ENCODE measurements around the gene MAP3K3.

Gene MAP3K3

DNA sequence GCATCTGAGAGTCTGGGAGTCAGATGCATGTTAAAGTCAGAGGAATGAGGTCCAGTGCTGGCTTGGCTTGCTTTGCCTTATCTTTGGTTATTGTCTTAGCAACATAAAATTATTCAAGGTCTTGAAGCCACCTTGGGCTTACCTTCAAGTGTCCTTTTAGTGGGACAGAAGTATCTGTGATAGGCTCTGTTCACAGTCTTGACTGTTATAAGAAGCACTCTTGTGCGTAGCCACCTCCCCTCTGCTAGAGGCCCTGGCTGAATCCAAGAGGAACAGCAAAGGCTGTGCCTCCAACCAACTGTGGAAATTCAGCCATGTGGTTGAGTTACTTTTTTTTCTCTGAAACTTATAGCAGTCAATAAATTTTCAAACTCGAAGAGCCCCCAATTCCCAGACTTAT is 8.6 kb upstream of the MAP3K3 start:
- no peaks in the 10 kb centered on the region for H3K36me3 ChIP-seq (ENCODE audit: low read depth)
- ATAC-seq (ENCODE audit: low read depth), result no peak
- H3K27ac ChIP-seq (ENCODE audit: poor library complexity, severe bottlenecking), result no peak overlapping the region
- no peak overlapping the region for H3K4me3 ChIP-seq (ENCODE audit: severe bottlenecking)
- DNase-seq (ENCODE audit: low spot score), result no peak
- no peaks in the 10 kb centered on the region for H3K9me3 ChIP-seq (ENCODE audit: severe bottlenecking)
- no peaks in the 10 kb centered on the region for H3K27me3 ChIP-seq (ENCODE audit: insufficient read depth, poor library complexity, severe bottlenecking)
- H3K4me1 ChIP-seq (ENCODE audit: insufficient read depth, poor library complexity, severe bottlenecking), result no peaks in the 10 kb centered on the region
- TF ChIP-seq, protein P1, sequence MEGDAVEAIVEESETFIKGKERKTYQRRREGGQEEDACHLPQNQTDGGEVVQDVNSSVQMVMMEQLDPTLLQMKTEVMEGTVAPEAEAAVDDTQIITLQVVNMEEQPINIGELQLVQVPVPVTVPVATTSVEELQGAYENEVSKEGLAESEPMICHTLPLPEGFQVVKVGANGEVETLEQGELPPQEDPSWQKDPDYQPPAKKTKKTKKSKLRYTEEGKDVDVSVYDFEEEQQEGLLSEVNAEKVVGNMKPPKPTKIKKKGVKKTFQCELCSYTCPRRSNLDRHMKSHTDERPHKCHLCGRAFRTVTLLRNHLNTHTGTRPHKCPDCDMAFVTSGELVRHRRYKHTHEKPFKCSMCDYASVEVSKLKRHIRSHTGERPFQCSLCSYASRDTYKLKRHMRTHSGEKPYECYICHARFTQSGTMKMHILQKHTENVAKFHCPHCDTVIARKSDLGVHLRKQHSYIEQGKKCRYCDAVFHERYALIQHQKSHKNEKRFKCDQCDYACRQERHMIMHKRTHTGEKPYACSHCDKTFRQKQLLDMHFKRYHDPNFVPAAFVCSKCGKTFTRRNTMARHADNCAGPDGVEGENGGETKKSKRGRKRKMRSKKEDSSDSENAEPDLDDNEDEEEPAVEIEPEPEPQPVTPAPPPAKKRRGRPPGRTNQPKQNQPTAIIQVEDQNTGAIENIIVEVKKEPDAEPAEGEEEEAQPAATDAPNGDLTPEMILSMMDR (IDR thresholded peaks at IDR 0.05; ENCODE audit: poor library complexity, severe bottlenecking), result no peak

DNA sequence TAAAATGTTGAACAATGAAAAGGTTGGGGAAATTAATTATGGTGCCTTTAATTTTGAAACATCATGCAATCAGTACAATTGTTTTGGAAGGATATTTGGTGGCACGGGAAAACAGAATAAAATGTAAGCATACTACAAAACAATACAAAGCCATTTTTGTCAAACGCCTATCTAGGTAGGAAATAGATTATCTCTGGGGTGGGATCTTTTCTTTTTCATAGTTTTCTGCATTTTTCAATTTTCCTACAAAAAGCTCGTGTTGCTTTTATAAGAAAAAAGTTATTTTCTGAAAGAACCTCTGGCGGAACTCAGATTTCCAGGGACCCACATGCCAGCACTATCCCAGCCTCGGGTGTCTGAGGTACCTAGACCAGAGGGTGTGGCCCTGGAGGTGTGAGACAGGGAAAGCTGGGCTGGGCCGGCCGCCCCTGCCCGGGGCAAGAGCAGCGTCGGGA is 961 bp upstream of the MAP3K3 start:
- Histone ChIP-seq H3K27me3 (ENCODE audit: insufficient read depth, poor library complexity, severe bottlenecking) (no peaks in the 10 kb centered on the region), H3K4me1 (ENCODE audit: insufficient read depth, poor library complexity, severe bottlenecking) (peaks cover 10% of the 10 kb centered on the region), H3K36me3 (ENCODE audit: low read depth) (no peaks in the 10 kb centered on the region), H3K4me3 (ENCODE audit: severe bottlenecking) (peak overlapping the region; percentile 57), H3K27ac (ENCODE audit: poor library complexity, severe bottlenecking) (peak overlapping the region; percentile 41), H3K9me3 (ENCODE audit: severe bottlenecking) (no peaks in the 10 kb centered on the region)
- TF ChIP-seq, protein P1 (IDR thresholded peaks at IDR 0.05; ENCODE audit: poor library complexity, severe bottlenecking), result no peak
- no peak for ATAC-seq (ENCODE audit: low read depth)
- no peak for DNase-seq (ENCODE audit: low spot score)

DNA sequence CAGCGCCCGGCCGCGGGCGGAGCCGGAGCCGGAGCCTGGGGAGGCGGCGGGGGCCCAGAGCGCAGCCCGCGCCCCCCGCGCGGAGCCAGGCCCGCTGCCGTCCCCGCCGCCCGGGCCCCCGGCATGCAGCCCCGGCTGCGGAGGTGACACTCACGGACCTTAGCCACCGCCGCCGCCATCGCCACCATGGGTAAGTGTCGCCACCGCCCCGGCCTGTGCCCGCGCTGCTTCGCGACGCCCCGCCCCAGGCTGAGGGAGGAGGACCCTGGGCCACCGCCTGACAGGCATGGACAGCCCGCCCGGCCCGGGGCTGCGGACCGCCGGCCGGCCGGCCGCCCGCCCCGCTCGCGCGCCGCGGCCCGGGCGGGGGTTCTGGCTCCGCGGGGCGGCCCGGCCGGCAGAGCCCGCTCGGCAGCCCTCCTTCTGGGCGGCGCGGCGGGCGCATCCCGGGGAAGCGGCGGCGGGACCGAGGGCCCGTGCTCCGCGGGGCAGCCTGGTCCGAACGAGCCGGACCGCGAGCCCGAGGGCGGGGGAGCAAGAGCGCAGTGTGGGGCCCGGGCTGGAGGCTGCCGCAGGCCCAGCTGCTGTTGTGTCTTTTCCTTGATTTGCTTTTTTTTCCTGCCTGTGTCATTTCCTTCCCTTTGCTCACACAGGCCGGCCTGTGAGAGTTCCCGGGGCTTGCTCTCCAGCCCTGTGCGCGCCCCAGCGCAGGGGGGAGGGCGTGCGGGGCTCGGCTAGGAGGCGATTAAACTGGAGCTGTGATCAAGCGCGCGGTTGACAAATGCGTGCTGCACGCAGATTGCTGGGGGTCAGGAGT is 565 bp downstream of the MAP3K3 start:
- Histone ChIP-seq H3K9me3 (ENCODE audit: severe bottlenecking) (no peaks in the 10 kb centered on the region), H3K36me3 (ENCODE audit: low read depth) (no peaks in the 10 kb centered on the region), H3K27ac (ENCODE audit: poor library complexity, severe bottlenecking) (peak overlapping the region; percentile 41), H3K27me3 (ENCODE audit: insufficient read depth, poor library complexity, severe bottlenecking) (no peaks in the 10 kb centered on the region), H3K4me3 (ENCODE audit: severe bottlenecking) (peak overlapping the region; percentile 96), H3K4me1 (ENCODE audit: insufficient read depth, poor library complexity, severe bottlenecking) (peaks cover 10% of the 10 kb centered on the region)
- DNase-seq (ENCODE audit: low spot score) (peak; percentile 77), ATAC-seq (ENCODE audit: low read depth) (no peak)
- TF ChIP-seq, protein P1 (IDR thresholded peaks at IDR 0.05; ENCODE audit: poor library complexity, severe bottlenecking), result no peak

DNA sequence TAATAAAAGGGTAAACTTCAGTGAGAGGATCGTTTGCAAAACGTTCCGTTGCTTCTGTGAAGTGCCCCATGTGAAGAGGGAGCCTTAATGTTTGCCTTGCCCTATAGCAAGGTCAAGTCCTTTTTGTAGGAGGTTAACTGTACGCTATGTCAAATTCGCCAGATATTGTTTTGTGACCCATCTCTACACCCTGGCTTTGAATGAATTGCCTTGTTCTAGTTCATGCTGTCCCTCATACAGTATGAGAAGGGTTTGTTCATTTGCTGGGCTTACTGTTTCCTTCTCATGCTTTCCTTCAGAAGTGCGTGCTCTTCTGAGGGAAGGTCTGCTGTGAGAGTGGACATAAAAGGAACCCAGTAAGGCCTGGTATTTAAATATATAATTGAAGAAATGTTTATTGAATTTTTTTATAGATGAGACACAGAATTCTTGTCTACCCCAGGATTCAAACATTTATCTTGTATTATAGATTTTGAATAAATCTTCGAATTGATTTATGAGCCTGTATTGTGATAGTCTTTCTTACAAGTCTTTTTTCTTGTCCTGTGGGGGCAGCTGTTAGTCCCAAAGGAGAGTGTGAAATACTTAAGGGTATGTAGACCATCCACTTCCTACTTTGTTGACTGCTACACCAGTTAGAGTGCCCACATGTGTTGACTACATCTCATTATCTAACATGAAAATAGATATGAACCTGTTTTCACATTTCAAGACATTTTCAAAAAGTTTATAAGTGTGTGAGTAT is 1.7 kb downstream of the MAP3K3 start:
- H3K9me3 ChIP-seq (ENCODE audit: severe bottlenecking), result no peaks in the 10 kb centered on the region
- ATAC-seq (ENCODE audit: low read depth) (no peak), DNase-seq (ENCODE audit: low spot score) (no peak)
- H3K4me1 ChIP-seq (ENCODE audit: insufficient read depth, poor library complexity, severe bottlenecking), result peaks cover 10% of the 10 kb centered on the region
- TF ChIP-seq, protein P1 (IDR thresholded peaks at IDR 0.05; ENCODE audit: poor library complexity, severe bottlenecking), result no peak
- no peaks in the 10 kb centered on the region for H3K27me3 ChIP-seq (ENCODE audit: insufficient read depth, poor library complexity, severe bottlenecking)
- H3K4me3 ChIP-seq (ENCODE audit: severe bottlenecking), result peak overlapping the region; percentile 96
- no peak overlapping the region for H3K27ac ChIP-seq (ENCODE audit: poor library complexity, severe bottlenecking)
- H3K36me3 ChIP-seq (ENCODE audit: low read depth), result no peaks in the 10 kb centered on the region

Data from RWPE2 (cell line).